HG03432 (cell line): Measurements from ENCODE around the gene MRPL46.
"Not testable (repeated sequence)": the region's sequence is repeated elsewhere in the genome, so short reads cannot be mapped to it uniquely, and the experiment has no call there.

ENCODE experiments used
- ATAC-seq: cut with Tn5 transposase; IDR thresholded peaks from one replicate; pipeline ENCODE4 v1.9.1; 2021; ENCODE audit warnings: mild to moderate bottlenecking, moderate library complexity; ENCODE audit not compliant: unreplicated experiment

MRPL46 gene

DNA sequence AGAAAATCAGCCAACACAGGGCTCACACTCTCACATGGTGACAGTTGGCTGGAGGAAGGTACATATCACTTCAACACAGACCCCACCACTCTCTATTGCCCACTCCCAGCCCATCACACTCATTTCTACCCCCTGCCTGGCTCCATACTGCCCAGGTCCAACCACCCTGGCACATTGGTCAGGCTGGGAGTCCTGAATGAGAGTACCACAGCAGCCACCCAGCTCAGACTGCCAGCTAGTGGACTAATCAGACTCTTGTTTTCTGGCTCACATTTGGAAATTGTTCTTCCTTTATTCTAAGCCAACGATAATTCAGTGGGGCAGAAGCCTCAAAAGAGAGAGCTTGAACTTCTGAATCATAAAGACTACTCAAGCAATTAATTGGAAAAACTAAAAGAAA is 20.0 kb downstream of the MRPL46 start:
- no peak for ATAC-seq

DNA sequence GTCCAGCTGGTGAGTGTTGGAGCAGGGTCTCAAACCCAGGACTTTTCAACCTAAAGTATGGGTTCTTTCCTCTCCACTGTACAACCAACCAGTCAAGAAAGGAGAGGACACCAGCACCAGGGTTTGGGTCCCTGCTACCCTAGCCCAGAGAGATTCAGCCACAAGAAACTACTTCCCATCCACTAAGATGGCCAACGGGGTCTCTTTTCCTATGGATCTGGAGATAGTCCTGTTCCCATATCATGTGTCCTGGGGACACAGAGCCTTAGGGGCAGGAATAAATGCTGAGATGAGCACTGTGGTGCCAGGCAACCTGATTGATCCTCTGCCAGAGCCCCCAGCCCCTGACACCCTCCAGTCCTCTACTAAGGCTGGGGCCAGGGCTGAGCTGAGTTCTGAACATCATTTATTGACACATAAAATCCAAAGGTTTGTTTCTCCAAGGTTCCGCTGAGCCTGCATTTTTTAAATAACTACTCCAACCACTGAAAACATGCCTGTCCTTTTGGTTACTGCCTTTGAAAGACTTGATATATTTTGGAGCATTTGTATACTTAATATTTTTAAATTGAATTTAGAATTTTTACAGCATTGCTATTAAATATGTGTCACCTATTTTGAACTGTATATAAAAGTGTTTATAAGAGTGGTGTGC is 26.0 kb downstream of the MRPL46 start:
- ATAC-seq = no peak

DNA sequence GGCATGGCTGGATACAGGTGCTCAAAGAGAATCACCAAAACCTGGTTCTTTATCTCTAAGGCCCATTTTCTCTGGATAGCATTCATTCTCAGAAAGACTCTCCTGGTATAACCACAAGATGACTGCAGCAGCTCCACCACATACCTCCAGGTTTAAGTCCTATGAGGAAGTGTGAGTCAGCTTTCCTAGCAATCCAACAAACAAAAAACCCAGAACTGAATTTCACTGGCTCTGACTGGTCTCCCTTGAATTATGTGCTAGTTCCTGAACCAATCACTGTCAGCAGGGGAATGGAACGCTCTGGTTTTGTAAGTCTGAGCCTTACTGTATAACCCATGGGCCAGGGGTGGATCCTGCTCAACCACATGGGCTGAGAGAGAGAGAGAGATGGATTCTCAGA is 27.2 kb downstream of the MRPL46 start:
- ATAC-seq = no peak

DNA sequence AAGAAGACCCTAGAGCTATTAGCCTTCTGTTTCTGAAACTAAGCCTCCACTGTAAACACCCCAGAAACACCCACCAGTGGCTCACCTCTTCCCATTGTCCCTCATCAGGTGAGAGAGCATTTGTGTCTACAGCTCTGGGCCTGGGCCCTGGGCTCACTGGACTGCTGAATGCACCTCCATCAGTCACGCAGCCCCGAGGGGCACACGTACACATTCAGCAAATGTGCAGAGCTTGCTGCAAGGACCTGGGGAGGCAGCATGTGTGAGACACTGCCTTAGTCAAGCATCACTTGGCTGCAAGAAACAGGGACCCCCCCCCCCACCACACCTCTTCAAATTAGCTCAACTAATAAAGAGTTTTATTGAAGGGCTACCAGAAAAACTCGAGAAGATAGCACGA is 29.0 kb downstream of the MRPL46 start:
- ATAC-seq = no peak

DNA sequence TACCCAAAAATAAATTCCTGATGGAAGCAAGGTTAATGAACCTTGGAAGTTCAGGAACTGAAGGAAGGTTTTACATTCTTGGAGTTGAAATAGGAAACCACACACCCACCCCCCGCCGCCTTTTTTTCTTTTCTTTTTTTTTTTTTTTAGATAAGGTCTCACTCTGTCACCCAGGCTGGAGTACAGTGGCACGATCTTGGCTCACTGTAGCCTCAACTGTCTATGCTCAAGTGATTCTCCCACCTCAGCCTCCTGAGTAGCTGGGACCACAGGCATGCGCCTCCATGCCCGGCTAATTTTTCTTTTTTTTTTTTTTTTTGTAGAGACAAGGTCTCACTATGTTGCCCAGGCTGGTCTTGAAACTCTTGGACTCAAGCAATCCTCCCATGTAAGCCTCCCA is 33.1 kb downstream of the MRPL46 start:
- ATAC-seq = not testable (repeated sequence)

DNA sequence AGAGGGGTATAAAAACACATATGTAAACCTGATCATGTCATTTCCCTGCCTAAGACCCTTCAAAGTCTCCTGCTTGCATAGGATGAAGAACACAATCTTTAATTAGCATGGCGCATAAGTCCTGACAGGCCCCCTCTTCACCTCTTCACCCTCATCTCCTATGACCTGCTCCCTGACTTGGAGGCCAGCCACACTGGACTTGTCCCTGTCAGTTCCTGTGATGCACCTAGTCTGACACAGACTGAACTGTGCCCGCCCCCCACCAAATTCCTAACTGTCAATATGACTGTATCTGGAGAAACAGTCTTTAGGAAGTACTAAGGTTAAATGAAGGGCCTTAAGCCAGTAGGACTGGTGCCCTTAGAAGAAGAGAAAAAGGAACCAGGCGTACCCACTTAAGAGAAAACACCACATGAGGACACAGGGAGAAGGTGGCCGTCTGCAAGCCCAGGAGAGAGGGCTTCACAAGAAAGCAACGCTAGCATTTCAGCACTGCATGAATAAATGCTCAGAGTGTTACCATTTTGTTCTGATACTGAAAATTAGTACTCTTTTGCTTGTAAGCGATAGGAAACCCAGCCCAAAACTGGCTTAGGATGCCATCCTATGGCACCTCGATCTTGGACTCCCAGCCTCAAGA is 34.0 kb downstream of the MRPL46 start:
- ATAC-seq = no peak

DNA sequence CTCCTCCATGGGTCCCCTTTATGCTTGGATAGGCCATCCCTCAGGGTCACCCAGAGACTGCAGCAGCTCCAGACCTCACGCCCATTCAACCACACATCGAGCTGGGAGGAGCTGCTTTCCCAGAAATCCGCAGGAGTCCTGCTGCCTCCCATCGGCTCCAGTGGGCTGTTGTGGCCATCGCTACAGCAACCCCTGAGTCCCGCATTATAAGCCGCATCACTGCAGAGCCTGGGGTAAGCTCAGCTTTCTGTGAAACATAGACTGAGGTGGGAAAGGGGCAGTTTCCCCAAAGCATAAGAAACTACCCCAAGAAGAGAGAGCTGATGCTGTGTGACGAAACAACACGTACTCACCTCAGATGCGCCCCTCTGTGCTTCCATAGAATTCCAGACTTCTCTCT is 35.7 kb downstream of the MRPL46 start:
- ATAC-seq = no peak

DNA sequence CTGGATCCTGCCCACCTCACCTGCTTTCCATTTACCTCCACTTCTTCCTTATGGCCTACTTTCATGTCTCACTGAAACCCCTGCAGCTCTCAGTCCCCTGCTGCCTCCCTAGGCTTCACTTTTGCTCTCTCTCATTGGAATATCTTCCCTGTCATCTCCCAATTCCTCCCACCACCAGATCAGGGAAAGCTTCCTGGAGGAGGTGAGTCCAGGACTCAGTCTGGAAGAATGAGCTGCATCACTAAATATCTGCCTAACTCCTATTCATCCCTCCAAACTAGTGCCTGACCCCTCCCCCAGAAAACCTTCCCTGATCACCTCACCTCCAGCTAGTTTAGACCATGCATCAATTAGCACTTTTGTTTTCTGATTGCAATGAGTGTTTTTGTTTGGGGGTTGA is 37.1 kb downstream of the MRPL46 start:
- ATAC-seq = no peak

DNA sequence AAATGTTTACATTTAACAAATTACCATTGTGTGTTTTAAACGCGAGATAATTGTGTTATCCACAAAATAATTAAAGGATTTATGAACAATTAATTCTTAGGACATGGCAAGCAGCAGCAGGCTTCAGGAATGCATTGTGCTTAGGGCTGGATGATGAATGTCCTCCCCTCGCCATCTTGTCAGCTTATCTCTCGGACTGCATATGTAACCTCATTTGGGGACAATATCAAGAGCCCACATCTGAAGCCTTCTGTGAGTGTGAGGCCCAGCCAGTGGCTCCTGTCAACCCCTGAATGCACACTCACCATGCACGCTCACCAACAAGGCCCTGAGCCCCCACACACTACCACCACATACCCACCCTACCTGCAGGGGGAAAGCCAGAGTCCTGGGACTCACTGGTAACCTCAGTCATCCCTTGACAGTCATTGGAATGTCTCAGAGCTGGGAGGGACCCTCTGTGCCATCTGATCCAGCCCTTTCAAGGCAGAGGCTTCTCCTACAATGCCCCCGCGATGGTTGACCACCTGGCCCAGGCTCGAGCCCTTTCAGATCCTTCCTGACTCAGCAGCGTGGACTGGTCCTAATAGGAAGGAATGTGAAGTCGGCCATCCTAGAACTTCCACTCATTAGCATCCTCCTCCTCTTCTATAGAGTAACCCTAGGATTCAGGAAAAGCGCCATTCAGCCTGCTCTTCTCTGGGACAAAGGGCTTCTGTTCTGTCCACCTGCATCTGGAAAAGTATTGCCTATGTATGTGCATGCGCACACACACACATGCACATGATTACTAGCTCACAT is 38.2 kb downstream of the MRPL46 start:
- ATAC-seq = no peak

DNA sequence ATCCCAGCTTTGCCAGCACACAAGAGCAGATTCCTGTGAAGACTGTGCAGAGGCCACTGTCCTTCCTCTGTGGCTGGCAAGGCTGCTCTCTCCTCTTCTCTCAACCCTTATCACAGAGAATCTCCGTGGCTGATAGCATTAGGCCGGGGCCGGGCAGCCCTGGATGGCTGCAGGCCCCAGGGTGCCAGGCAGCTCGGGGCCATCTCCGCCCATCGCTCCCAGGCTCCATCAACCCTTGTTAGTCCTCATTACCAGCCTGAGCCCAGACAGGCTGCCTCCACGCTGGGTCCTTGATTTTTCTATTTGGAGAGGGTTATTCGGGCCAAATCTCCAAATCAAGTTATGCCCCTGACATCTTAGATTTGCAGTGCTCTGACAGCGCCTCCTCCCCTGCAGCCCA is 39.1 kb downstream of the MRPL46 start:
- ATAC-seq = no peak

DNA sequence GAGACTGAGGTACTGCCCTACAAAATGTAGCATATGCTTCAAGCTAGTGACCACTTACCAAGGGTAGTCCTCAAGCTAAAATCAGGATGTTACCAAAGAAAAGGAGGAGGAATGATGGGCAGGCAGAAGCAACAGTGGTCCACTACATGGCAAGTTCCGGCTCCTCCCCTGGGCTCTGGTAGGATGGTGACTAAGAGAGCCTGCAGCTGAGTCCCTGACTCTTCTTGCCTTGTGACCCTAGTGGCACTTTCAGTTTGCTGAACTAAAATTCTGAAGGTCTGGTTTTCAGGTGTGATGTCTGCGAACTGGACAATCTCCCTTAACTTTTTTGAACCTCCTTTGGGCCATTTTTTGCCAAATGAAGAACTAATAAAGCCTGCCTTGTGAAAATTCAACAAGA is 40.9 kb downstream of the MRPL46 start:
- no peak for ATAC-seq

DNA sequence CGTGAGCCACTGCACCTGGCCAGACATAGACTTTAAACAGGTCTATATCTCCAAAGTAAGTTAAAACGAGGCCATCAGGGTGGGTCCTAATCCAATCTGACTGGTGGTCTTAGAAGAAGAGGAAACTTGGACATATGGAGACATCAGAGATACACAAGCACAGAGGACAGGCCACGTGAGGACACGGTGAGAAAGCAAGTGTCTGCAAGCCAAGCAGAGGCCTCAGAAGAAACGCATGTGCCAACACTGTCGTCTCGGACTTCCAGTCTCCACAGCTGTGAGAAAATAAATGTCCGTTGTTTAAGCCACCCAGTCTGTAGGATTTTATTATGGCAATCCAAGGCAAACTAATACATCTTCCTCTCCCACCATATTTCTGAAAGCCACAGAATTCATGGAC is 43.9 kb downstream of the MRPL46 start:
- no peak for ATAC-seq

DNA sequence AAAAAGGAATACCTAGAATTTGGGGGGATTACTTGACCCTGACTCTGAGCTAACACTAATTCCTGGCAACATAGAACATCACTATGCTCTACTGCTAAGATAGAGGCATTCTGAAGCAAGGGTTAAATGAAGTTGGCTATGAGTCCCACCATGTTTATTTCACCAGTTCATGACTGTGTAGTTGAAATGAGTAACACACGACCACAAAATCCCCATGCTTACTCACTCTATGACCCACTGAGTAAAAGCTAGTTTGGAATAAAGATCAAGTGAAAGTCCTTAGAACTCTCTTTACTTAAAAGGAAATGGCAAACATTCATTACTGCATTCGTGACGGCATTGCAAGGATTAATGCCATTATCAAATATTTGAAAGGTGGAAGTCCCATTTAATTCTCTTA is 47.4 kb downstream of the MRPL46 start:
- peak; percentile 77 for ATAC-seq
